HG02852 (cell line): ENCODE results near the gene PTGDS.
A peak's percentile ranks its signal among the peaks of the same experiment; 100 is the strongest.

Source experiments
- ATAC-seq: cut with Tn5 transposase; IDR thresholded peaks from one replicate; pipeline ENCODE4 v1.9.1; 2021; ENCODE audit warnings: mild to moderate bottlenecking, moderate library complexity; ENCODE audit not compliant: unreplicated experiment

Gene PTGDS

DNA sequence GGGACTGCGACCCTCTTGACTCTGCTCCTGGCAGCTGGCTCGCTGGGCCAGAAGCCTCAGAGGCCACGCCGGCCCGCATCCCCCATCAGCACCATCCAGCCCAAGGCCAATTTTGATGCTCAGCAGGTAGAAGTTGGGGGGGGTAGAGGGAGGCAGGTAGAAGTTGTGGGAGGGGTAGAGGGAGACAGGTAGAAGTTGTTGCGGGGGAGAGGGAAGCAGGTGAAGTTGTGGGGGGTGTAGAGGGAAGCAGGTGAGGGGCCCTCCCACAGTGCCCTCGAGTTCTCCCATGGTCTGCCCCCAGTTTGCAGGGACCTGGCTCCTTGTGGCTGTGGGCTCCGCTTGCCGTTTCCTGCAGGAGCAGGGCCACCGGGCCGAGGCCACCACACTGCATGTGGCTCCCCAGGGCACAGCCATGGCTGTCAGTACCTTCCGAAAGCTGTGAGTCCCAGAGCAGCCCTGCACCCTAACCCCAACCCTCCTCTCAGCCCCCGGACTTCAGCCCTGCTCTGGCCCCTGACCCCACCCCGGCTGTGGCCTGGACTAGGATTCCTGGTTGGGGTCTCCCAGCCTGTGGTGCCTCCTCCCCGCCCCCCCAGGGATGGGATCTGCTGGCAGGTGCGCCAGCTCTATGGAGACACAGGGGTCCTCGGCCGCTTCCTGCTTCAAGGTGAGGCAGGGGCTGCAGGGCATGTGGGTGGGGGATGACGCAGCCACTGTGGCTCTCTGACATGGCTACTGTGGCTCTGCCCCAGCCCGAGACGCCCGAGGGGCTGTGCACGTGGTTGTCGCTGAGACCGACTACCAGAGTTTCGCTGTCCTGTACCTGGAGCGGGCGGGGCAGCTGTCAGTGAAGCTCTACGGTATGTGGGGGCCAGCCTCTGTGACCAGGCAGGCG, 31.7 kb upstream of the PTGDS start:
- no peak for ATAC-seq

- ATAC-seq, result no peak
Observed at GRCh38 chr9:136946228-136947027, 30.9 kb upstream of the PTGDS start.

GRCh38 chr9:136947028-136947891, 30.0 kb upstream of the PTGDS start:
- ATAC-seq, result no peak

DNA sequence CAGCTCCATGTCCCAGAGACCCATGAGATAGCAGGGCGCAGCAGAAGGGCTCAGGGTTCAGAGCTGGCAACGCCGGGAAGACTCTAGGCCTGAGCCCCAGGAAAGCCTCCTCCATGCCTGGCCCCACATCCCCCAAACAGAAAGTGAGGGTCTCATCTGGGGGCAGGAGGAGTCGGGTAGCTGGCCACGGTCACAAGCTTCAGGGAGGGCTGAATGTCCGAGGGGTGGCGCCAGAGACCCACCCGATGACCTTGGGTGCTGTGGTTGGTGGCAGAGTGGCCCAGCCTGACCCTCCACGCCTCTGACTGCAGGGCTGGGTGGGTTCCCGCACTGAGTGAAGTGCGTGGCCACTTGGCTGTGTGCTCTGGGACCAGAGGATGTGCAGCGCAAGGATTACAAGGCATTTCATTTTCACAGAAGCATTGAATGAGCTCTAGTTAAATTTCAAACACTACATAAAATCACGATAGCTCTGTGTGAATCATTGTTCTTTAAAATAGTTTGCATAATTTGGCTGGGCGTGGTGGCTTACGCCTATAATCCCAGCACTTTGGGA, 29.3 kb upstream of the PTGDS start:
- ATAC-seq, result no peak

- no peak for ATAC-seq
Observed at GRCh38 chr9:136949239-136949816, 28.0 kb upstream of the PTGDS start.

- peak; percentile 85 for ATAC-seq
Observed at GRCh38 chr9:136949817-136950655, 27.3 kb upstream of the PTGDS start.

DNA sequence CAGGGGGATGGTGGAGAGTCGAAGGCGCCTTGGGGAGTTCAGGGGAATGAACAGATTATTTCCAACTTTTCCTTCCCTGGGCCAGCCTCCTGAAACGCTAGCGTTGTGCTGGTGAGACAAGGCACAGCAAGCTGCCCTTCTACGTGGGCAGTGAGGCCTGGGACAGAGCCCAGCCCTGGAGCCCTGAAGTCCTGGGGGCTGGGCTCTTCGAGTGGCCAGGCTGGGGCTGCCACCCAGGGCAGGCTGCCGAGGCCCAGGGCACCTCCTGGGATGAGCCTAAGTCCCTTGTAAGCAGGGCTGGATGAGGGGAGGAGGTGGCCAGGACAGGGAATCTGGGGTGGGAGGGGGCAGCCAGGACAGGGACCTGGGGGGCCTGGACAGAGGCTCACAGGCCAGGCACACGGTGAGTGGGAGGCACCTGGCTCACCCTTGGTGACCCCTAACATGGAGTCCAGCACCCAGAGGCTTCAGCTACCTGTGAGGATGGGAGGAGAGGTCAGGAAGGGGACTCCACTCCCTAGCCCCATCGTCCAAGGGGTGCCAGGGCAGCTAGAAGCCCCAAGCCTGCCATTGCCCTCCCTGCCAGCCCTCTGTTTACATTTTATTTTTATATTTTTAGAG, 26.5 kb upstream of the PTGDS start:
- no peak for ATAC-seq

- no peak for ATAC-seq
Observed at GRCh38 chr9:136951541-136952320, 25.6 kb upstream of the PTGDS start, which contains the start of gene LCN12. LCN12 (plus strand) TSS chr9:136952273; CDS start chr9:136952328, 55 bp downstream.

- no peak for ATAC-seq
Observed at GRCh38 chr9:136952321-136952850, 24.9 kb upstream of the PTGDS start.

DNA sequence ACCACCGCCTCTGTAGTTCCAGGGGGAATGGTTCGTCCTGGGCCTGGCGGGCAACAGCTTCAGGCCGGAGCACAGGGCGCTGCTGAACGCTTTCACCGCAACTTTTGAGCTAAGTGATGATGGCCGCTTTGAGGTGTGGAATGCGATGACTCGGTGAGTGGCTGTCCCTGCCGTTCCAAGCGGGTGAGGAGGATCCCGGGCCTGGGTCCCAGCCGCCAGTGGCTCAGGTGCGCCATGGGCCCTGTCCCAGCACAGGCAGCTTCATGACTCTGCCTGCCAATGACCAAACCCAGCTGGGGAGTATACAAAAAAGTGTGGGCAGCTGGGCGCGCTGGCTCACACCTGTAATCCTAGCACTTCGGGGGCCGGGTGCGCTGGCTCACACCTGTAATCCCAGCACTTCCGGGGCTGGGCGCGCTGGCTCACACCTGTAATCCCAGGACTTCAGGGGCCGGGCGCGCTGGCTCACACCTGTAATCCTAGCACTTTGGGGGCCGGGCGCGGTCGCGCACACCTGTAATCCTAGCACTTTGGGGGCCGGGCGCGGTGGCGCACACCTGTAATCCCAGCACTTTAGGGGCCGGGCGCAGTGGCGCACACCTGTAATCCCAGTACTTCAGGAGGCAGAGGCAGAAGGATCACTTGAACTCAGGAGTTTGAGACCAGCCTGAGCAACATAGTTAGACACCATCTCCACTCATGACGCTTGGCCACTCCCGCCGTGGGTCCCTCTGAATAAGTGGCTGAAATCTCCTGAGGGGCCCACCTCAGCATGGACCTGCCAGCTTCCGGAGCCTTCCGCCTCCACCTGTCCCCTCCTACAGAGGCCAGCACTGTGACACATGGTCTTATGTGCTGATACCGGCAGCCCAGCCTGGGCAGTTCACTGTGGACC, 24.2 kb upstream of the PTGDS start:
- ATAC-seq, result no peak

DNA sequence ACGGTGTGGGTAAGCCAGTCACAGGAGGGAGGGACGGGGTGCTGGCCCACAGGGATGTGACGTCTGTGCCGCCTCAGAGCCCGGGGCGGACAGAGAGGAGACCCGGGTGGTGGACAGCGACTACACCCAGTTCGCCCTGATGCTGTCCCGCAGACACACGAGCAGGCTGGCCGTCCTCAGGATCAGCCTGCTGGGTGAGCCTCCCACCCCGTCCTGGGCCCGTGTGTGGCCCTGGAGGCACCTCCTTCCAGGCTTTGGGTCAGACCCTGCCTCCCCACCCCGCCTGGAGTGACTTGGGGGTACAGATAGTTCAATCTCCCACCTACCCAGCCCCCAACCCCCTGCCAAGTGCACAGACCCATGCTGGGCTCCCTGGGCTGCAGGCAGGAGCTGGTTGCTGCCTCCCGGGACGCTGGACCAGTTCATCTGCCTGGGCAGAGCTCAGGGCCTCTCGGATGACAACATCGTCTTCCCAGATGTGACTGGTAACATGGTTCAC, 23.5 kb upstream of the PTGDS start:
- no peak for ATAC-seq

DNA sequence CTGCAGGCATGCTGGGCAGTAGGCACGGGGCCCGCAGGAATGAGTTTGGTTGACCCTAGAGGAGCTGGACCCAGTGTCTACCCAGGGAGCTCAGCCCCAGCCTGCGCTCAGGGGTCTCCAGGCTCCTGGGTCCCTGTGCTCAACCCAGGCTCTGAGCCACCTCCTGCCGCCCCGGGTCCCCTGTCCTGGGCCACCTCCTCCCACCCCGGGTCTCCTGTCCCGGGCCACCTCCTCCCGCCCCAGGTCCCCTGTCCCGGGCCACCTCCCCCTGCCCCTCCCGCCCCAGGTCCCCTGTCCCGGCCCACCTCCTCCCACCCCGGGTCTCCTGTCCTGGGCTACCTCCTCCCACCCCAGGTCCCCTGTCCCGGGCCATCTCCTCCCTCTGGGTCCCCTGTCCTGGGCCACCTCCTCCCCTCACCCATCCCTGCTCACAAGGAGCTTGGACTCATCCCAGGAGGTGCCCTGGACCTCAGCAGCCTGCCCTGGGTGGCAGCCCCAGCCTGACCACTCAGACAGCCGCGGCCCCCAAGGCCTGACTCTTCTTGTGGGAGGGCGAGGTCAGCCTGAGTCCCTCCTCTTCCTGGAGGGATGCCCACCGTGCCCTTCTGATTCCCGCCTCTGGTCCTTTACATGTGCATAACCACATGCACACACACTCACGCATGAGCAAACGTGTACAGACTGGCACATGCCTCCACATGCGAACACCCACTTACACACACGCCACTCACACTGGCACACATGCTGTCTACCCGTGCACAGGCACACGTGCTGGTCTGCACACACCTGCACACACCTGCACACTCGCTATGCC, 22.8 kb upstream of the PTGDS start:
- ATAC-seq, result no peak

DNA sequence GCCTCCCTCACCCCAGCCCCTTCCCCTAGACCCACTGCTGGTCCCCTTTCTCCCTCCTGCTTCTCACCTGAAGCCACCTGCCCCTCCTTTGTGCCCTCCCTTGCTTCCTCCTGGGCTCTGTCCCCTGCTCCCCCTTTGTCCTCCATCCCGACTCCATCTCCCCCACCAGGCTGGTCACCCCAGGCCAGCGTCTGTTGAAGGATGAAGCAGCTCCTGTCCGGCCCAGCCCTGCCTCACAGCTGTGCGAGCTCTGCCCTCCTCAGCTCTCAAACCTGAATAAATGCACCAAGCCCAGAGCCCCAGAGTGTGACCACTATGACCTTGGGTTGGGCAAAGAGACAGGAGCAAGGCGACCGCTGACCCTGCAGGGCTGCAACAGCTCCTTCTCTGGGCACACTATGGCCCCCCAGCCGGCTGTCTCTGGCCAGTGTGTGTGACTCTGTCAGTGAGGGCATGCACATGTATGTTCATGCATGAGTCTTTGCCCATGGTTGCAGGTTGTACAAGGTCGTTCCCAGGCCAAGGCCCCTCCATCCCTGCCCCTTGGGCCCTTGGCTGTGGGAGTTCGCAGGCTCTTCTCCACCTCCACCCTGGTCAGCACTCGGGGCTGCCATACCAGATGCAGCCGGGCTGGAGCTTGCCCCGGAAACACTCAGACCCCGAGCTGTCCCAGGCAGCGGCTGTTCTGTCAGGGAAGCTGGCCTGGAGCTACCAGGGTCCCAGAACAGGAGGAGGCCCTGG, 21.9 kb upstream of the PTGDS start:
- no peak for ATAC-seq

DNA sequence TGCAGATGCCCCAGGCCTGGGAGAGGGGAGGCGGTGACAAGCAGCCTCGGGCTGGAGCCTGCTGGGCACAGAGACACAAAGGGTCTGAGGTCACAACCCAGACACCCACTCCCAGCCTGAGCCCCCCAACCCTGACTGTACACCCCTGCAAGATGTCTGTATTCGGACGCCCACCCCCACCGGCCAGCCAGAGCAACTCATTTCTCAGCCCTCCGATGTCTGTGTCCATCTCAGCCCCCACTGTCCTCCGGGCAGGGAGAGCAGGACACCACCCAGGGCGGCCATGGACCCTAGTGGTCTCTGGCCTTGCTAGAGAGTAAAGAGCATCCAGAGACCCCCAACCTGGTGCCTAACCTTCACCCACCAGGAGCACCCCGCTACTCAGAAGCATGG, 21.4 kb upstream of the PTGDS start:
- no peak for ATAC-seq

DNA sequence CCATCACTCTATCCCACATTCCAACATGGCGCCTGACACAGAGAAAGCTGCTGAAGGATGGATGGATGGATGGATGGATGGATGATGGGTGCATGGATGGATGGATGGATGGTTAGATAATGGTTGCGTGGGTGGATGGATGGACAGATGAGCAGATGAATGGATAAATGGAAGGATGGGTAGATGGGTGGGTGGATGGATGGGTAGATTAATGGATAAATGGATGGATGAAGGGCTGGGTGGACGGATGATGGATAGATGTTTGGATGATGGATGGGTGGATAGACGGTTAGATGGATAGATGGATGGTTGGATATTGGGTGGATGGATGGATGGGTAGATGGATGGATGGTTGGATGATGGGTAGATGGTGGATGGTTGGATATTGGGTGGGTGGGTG, 20.7 kb upstream of the PTGDS start:
- ATAC-seq, result no peak
